Subcutaneous adipose tissue (tissue), 4 donors: ENCODE measurements around the gene CGB5. TPM values are rescaled to one million over a fixed set of nuclear protein-coding genes. Genes with fewer than 3 reads are reported as not detected.
"Not testable (repeated sequence)": the region's sequence is repeated elsewhere in the genome, so short reads cannot be mapped to it uniquely, and the experiment has no call there.

Source experiments
- CTCF ChIP-seq: fragments of 450-650 bp; IDR thresholded peaks from one replicate; pipeline ENCODE4 v1.5.1; 2016; ENCODE audit warnings: low read depth, mild to moderate bottlenecking, control low read depth, antibody characterized with exemption, moderate library complexity
- total RNA-seq, 4 donors: library from RNA; depleted of rRNA; stranded (reverse); fragments of >200 nt; gene quantifications; one replicate each; pipeline ENCODE4 v1.1.0, GENCODE V29; 2016

Gene CGB5
- not detected for total RNA-seq

GRCh38 chr19:49043548-49043947 lies at the start of gene CGB5:
CGB5 (plus strand) TSS chr19:49043848; CDS start chr19:49044210, 362 bp downstream.
- not testable (repeated sequence) for TF ChIP-seq CTCF

- TF ChIP-seq CTCF, result no peak
These were observed 49.6 kb upstream of the CGB5 start for GRCh38 chr19:48994035-48994386.

GRCh38 chr19:48997972-48998371 lies 45.7 kb upstream of the CGB5 start:
- no peak for TF ChIP-seq CTCF

GRCh38 chr19:48999481-49000325 lies 43.9 kb upstream of the CGB5 start:
- TF ChIP-seq CTCF, result no peak

- TF ChIP-seq CTCF, result no peak
These were observed 39.5 kb upstream of the CGB5 start for GRCh38 chr19:49004133-49004532.

GRCh38 chr19:49004964-49005614 lies 38.6 kb upstream of the CGB5 start:
- TF ChIP-seq CTCF, result no peak

GRCh38 chr19:49006905-49007304 lies 36.7 kb upstream of the CGB5 start:
- TF ChIP-seq CTCF, result no peak
